Activated T-cell treated with anti-CD3 and anti-CD28 coated beads, Interleukin-2, amount 50 U/mL, for 4 hours (primary cell): Measurements from ENCODE around the gene SLC25A45. TPM values are rescaled to one million over a fixed set of nuclear protein-coding genes. Genes with fewer than 3 reads are reported as not detected.

Source experiments
- ATAC-seq, 2 donors: fragments of 200-7000 bp; cut with Tn5 transposase; one replicate each; pipeline ENCODE4 v1.10.0; 2021
- DNase-seq: peaks from one replicate; pipeline ENCODE4 v3.0.0-alpha.2; 2020
- H3K27me3 Mint-ChIP-seq: one replicate; pipeline ENCODE4 v1.8.0; 2021; ENCODE audit warnings: low read depth, mixed read lengths
- H3K36me3 Mint-ChIP-seq: one replicate; pipeline ENCODE4 v1.8.0; 2022; ENCODE audit warnings: mixed read lengths; ENCODE audit not compliant: insufficient read depth
- H3K4me1 Mint-ChIP-seq: one replicate; pipeline ENCODE4 v1.8.0; 2021; ENCODE audit warnings: low read depth, mixed read lengths
- H3K4me3 Mint-ChIP-seq: one replicate; pipeline ENCODE4 v1.8.0; 2021; ENCODE audit warnings: mild to moderate bottlenecking, moderate library complexity, mixed read lengths
- H3K9me3 Mint-ChIP-seq: one replicate; pipeline ENCODE4 v1.8.0; 2021; ENCODE audit warnings: mixed read lengths
- total RNA-seq, 3 donors: library from RNA; stranded (reverse); gene quantifications; one replicate each; pipeline ENCODE4 v1.2.1, GENCODE V29; 2021

The SLC25A45 gene
- total RNA-seq = 10 to 100 TPM in 1 of 3 donors, 1 to 10 TPM in 2; 7.0 to 11.1 (median 9.5) TPM

GRCh38 chr11:65382033-65382803 lies at the start of gene SLC25A45:
Gene SLC25A45, minus strand, starts transcription at chr11:65382646. Its CDS starts 695 bp downstream, at chr11:65381951.
- Mint-ChIP-seq H3K36me3 (no peaks in the 10 kb centered on the region), H3K9me3 (no peaks in the 10 kb centered on the region), H3K27me3 (no peaks in the 10 kb centered on the region), H3K4me1 (peaks cover 49% of the 10 kb centered on the region), H3K4me3 (peak within 1 kb of the TSS; percentile 85)
- DNase-seq (peak; percentile 93), ATAC-seq (peak; percentile 89 to 90)

- H3K36me3 Mint-ChIP-seq = peaks cover 36% of the 10 kb centered on the region
- ATAC-seq = peak; percentile 12 to 21
These were observed 49.1 kb upstream of the SLC25A45 start for GRCh38 chr11:65431451-65432099.

GRCh38 chr11:65430406-65431217 lies 48.2 kb upstream of the SLC25A45 start:
- Mint-ChIP-seq H3K36me3 (peaks cover 39% of the 10 kb centered on the region), H3K4me1 (peaks cover 88% of the 10 kb centered on the region), H3K9me3 (no peaks in the 10 kb centered on the region), H3K4me3 (peak overlapping the region; percentile 100), H3K27me3 (no peaks in the 10 kb centered on the region)
- no peak for ATAC-seq
- no peak for DNase-seq

More at GRCh38 chr11:65431451-65432099, 49.1 kb upstream of the SLC25A45 start:
- Mint-ChIP-seq H3K9me3 (no peaks in the 10 kb centered on the region), H3K27me3 (no peaks in the 10 kb centered on the region), H3K4me1 (peaks cover 90% of the 10 kb centered on the region), H3K4me3 (peak overlapping the region; percentile 66)
- no peak for DNase-seq

- Mint-ChIP-seq H3K9me3 (no peaks in the 10 kb centered on the region), H3K27me3 (no peaks in the 10 kb centered on the region), H3K36me3 (peaks cover 32% of the 10 kb centered on the region), H3K4me3 (peak overlapping the region; percentile 100), H3K4me1 (peaks cover 81% of the 10 kb centered on the region)
- DNase-seq (peak; percentile 24), ATAC-seq (no peak)
These were observed 47.4 kb upstream of the SLC25A45 start for GRCh38 chr11:65429724-65430405.

GRCh38 chr11:65429068-65429681 lies 46.7 kb upstream of the SLC25A45 start:
- peaks cover 31% of the 10 kb centered on the region for H3K36me3 Mint-ChIP-seq
- no peak for ATAC-seq
- no peak for DNase-seq
- H3K9me3 Mint-ChIP-seq = no peaks in the 10 kb centered on the region
- peaks cover 74% of the 10 kb centered on the region for H3K4me1 Mint-ChIP-seq
- no peaks in the 10 kb centered on the region for H3K27me3 Mint-ChIP-seq
- H3K4me3 Mint-ChIP-seq = peak overlapping the region; percentile 100

- peaks cover 69% of the 10 kb centered on the region for H3K4me1 Mint-ChIP-seq
- no peaks in the 10 kb centered on the region for H3K27me3 Mint-ChIP-seq
- H3K9me3 Mint-ChIP-seq = no peaks in the 10 kb centered on the region
- H3K4me3 Mint-ChIP-seq = peak overlapping the region; percentile 100
- no peak for DNase-seq
- no peak for ATAC-seq
- H3K36me3 Mint-ChIP-seq = peaks cover 35% of the 10 kb centered on the region
These were observed 46.2 kb upstream of the SLC25A45 start for GRCh38 chr11:65428578-65429067.

- Mint-ChIP-seq H3K9me3 (no peaks in the 10 kb centered on the region), H3K4me3 (peak overlapping the region; percentile 100), H3K36me3 (peaks cover 37% of the 10 kb centered on the region), H3K27me3 (no peaks in the 10 kb centered on the region), H3K4me1 (peaks cover 65% of the 10 kb centered on the region)
- DNase-seq (no peak), ATAC-seq (peak; percentile 5)
These were observed 45.5 kb upstream of the SLC25A45 start for GRCh38 chr11:65427691-65428577.

GRCh38 chr11:65426839-65427690 lies 44.6 kb upstream of the SLC25A45 start:
- Mint-ChIP-seq H3K36me3 (peaks cover 38% of the 10 kb centered on the region), H3K4me1 (peaks cover 56% of the 10 kb centered on the region), H3K27me3 (no peaks in the 10 kb centered on the region), H3K4me3 (peak overlapping the region; percentile 100), H3K9me3 (no peaks in the 10 kb centered on the region)
- no peak for ATAC-seq
- DNase-seq = peak; percentile 26

- Mint-ChIP-seq H3K36me3 (peaks cover 38% of the 10 kb centered on the region), H3K4me3 (peak overlapping the region; percentile 100), H3K27me3 (no peaks in the 10 kb centered on the region), H3K9me3 (no peaks in the 10 kb centered on the region), H3K4me1 (peaks cover 48% of the 10 kb centered on the region)
- ATAC-seq (peak; percentile 32 to 35), DNase-seq (no peak)
These were observed 43.8 kb upstream of the SLC25A45 start for GRCh38 chr11:65425971-65426838.

- DNase-seq (peak; percentile 78), ATAC-seq (peak; percentile 29 to 38)
- H3K36me3 Mint-ChIP-seq = peaks cover 36% of the 10 kb centered on the region
- peaks cover 45% of the 10 kb centered on the region for H3K4me1 Mint-ChIP-seq
- H3K9me3 Mint-ChIP-seq = no peaks in the 10 kb centered on the region
- peak overlapping the region; percentile 100 for H3K4me3 Mint-ChIP-seq
- no peaks in the 10 kb centered on the region for H3K27me3 Mint-ChIP-seq
These were observed 42.9 kb upstream of the SLC25A45 start for GRCh38 chr11:65425105-65425970.
